NCI-H2107 treated with DMSO at 0.1 percent for 48 hours (cell line): ENCODE measurements around the gene SLC6A2.
A peak's percentile ranks its signal among the peaks of the same experiment; 100 is the strongest.

Experiments
- DNase-seq: peaks from one replicate; lab custom pipeline; 2025; ENCODE audit not compliant: unreplicated experiment; lab: John Stamatoyannopoulos, UW

SLC6A2 gene

GRCh38 chr16:55671206-55671973, 15.6 kb downstream of the SLC6A2 start:
- DNase-seq, result no peak

GRCh38 chr16:55671974-55672280, 16.1 kb downstream of the SLC6A2 start:
- DNase-seq, result no peak

GRCh38 chr16:55672471-55672870, 16.7 kb downstream of the SLC6A2 start:
- DNase-seq, result no peak

- DNase-seq, result no peak
These were observed 22.5 kb downstream of the SLC6A2 start for GRCh38 chr16:55678161-55678821.

GRCh38 chr16:55682086-55682485, 26.3 kb downstream of the SLC6A2 start:
- DNase-seq, result no peak

GRCh38 chr16:55685973-55686372, 30.2 kb downstream of the SLC6A2 start:
- DNase-seq, result no peak

GRCh38 chr16:55686671-55687070, 30.9 kb downstream of the SLC6A2 start:
- no peak for DNase-seq

- no peak for DNase-seq
These were observed 32.0 kb downstream of the SLC6A2 start for GRCh38 chr16:55687802-55688201.

GRCh38 chr16:55690841-55691240, 35.1 kb downstream of the SLC6A2 start:
- no peak for DNase-seq

- DNase-seq, result no peak
These were observed 36.0 kb downstream of the SLC6A2 start for GRCh38 chr16:55691771-55692170.

GRCh38 chr16:55695595-55695994, 39.8 kb downstream of the SLC6A2 start:
- no peak for DNase-seq

- DNase-seq, result no peak
These were observed 42.1 kb downstream of the SLC6A2 start for GRCh38 chr16:55697867-55698266.

GRCh38 chr16:55698331-55698730, 42.5 kb downstream of the SLC6A2 start:
- no peak for DNase-seq

GRCh38 chr16:55698946-55699345, 43.2 kb downstream of the SLC6A2 start:
- no peak for DNase-seq

- no peak for DNase-seq
These were observed 43.8 kb downstream of the SLC6A2 start for GRCh38 chr16:55699616-55700015.

- no peak for DNase-seq
These were observed 44.3 kb downstream of the SLC6A2 start for GRCh38 chr16:55700067-55700466.

GRCh38 chr16:55700961-55701360, 45.2 kb downstream of the SLC6A2 start:
- no peak for DNase-seq

GRCh38 chr16:55701442-55702319, 45.9 kb downstream of the SLC6A2 start:
- DNase-seq, result no peak

GRCh38 chr16:55703003-55704001, 47.5 kb downstream of the SLC6A2 start:
- DNase-seq, result peak; percentile 19

- no peak for DNase-seq
These were observed 51.1 kb downstream of the SLC6A2 start for GRCh38 chr16:55706739-55707384.
